Measurements from ENCODE around the gene SGIP1.

SGIP1 gene, protein sequence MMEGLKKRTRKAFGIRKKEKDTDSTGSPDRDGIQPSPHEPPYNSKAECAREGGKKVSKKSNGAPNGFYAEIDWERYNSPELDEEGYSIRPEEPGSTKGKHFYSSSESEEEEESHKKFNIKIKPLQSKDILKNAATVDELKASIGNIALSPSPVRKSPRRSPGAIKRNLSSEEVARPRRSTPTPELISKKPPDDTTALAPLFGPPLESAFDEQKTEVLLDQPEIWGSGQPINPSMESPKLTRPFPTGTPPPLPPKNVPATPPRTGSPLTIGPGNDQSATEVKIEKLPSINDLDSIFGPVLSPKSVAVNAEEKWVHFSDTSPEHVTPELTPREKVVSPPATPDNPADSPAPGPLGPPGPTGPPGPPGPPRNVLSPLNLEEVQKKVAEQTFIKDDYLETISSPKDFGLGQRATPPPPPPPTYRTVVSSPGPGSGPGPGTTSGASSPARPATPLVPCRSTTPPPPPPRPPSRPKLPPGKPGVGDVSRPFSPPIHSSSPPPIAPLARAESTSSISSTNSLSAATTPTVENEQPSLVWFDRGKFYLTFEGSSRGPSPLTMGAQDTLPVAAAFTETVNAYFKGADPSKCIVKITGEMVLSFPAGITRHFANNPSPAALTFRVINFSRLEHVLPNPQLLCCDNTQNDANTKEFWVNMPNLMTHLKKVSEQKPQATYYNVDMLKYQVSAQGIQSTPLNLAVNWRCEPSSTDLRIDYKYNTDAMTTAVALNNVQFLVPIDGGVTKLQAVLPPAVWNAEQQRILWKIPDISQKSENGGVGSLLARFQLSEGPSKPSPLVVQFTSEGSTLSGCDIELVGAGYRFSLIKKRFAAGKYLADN

GRCh38 chr1:66533804-66534740 lies at the start of gene SGIP1:
Gene SGIP1, plus strand, starts transcription at chr1:66534153. Its CDS starts 206 bp downstream, at chr1:66534359.
- DNase-seq, result no peak

GRCh38 chr1:66489151-66489550 lies 44.8 kb upstream of the SGIP1 start:
- no peak for DNase-seq

- no peak for DNase-seq
These were observed 43.9 kb upstream of the SGIP1 start for GRCh38 chr1:66489972-66490601.

- no peak for DNase-seq
These were observed 43.1 kb upstream of the SGIP1 start for GRCh38 chr1:66490816-66491215.

GRCh38 chr1:66492424-66492823 lies 41.5 kb upstream of the SGIP1 start:
- no peak for DNase-seq

GRCh38 chr1:66493731-66494130 lies 40.2 kb upstream of the SGIP1 start:
- DNase-seq, result no peak

- DNase-seq, result no peak
These were observed 39.5 kb upstream of the SGIP1 start for GRCh38 chr1:66494482-66494881.

- DNase-seq, result no peak
These were observed 38.5 kb upstream of the SGIP1 start for GRCh38 chr1:66495495-66495894.

GRCh38 chr1:66497910-66498309 lies 36.0 kb upstream of the SGIP1 start:
- no peak for DNase-seq

DNA sequence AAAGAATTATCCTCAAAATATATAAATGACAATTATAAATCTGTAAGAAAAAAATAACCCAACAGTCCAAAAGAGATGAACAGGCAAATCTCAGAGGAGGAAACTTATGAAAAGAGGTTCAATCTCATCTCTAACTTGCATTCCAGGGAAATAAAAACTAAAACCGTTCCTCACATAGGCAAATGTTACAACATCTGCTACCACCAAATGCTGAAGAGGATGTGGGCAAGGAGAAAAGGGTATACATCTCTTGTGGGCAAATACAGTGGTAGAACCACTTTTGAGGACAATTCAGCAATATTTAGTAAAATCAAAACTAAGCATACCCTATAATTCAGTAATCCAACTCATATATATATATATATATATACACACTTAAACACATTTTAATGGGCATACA lies 33.7 kb upstream of the SGIP1 start:
- no peak for DNase-seq

- no peak for DNase-seq
These were observed 31.9 kb upstream of the SGIP1 start for GRCh38 chr1:66502086-66502485.

- DNase-seq, result peak; percentile 39
These were observed 30.0 kb upstream of the SGIP1 start for GRCh38 chr1:66503841-66504470.

DNA sequence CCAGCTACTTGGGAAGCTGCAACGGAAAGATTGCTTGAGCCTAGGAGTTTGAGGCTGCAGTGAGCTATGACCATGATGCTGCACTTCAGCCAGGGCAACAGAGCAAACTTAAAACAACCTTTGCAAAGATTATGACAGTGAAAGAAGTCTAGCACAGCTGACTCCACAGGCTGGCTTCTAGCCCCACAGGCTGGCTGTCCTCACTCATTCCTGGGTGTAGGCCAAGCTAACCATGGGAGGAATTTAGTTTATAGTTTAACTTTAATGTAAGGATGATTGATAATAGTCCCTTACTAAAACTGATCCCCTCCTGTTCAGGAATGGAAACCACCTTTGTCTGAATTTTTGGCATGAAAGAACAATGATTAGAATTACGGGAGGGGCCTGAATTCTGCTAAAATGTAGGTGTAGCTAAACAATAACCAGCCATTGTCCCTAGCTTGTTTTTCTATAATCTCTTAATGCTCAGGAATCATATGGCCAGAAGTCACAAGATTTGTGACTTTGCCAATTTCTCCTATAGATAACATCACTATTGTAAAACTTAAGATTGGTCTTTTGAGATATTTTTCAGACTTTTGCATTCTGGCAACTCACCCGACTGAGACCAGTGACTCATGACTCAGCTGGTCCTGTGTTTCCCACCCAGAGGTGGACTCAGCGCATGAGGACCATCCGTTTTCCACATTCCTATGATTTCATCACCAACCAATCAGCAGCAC lies 28.1 kb upstream of the SGIP1 start:
- DNase-seq, result no peak

DNA sequence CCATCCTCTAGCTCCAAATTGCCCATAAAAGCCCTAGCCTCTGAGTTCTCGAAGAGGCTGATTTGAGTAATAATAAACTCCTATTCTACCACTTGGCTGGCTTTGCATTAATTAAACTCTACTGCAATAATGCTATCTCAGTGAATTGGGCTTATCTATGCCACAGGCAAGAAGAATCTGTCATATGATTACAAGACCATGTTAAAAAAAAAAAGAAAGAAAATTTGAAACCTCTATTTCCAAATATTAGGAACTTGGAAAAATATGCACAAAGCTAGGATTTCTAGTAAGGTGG lies 27.6 kb upstream of the SGIP1 start:
- no peak for DNase-seq

DNA sequence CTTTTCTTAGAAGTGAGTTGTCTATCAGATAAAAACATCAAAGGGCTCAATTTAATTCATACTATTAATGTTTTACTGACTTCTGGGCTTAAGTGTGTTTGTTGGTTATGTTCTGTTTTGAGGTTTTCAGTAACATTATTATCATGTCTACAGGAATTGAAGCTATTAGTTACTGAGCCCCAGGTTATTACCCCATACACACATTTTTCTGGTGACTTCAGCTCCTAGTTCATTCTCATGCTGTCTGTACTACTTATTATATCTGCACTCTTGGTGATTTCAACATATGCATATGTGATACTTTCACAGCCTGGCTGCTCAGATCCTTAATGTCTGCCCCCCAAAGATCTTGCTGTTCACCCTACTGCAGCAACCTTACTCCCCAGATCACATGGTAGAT lies 27.0 kb upstream of the SGIP1 start:
- DNase-seq, result no peak

DNA sequence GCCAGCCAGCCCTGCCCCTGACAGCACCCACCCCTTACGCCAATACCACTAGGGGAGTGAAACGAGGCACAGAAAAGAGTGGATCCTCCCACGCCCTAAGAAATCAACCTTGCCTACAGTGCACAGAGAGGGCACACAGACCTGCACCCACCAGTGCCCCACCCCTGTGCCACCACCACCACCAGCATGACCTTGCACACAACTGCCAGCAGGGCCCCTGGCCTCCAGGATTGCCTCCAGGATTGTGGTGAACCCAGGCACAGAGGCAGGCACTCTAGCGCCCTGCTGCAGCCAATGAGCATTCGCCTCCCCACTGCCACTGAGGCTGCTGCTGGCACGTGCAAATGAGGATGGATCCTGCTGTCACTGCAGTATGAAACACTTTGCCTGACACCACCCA lies 23.5 kb upstream of the SGIP1 start:
- DNase-seq, result no peak

GRCh38 chr1:66511118-66511517 lies 22.8 kb upstream of the SGIP1 start:
- no peak for DNase-seq

DNA sequence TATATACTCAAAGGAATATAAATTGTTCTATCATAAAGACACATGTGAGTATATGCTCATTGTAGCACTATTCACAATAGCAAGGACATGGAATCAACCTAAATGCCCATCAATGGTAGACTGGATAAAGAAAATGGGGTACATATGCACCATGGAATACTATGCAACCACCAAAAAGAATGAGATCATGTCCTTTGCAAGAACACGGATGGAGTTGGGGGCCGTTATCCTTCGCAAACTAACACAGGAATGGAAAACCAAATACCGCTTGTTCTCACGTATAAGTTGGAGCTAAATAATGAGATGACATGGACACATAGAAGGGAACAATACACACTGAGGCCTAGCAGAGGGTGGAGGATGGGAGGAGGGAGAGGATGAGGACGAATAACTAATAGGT lies 16.0 kb upstream of the SGIP1 start:
- DNase-seq, result no peak

- DNase-seq, result no peak
These were observed 15.3 kb upstream of the SGIP1 start for GRCh38 chr1:66518654-66519053.

GRCh38 chr1:66519992-66520391 lies 14.0 kb upstream of the SGIP1 start:
- DNase-seq, result no peak

DNA sequence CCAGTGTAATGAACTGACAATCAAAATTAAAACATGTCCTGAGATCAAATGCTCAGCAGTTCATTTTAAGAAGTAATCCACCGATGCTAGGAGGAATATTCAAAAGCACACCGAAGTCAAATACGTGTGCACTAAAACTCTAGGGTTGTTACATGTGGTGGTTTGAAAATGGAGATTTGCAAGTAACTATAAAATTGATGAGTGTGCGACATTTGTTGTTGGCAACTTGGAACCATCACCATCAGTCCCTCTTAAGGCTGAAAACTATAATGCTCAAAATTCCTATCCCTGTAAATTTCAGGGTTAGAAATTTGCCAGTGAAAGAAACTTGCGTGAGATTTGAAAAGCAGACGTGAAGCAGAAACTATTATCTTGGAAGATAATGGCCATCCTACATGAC lies 13.3 kb upstream of the SGIP1 start:
- DNase-seq, result no peak

Data from KG1 (cell line).